Measurements from ENCODE around the gene CILP2.

DNA sequence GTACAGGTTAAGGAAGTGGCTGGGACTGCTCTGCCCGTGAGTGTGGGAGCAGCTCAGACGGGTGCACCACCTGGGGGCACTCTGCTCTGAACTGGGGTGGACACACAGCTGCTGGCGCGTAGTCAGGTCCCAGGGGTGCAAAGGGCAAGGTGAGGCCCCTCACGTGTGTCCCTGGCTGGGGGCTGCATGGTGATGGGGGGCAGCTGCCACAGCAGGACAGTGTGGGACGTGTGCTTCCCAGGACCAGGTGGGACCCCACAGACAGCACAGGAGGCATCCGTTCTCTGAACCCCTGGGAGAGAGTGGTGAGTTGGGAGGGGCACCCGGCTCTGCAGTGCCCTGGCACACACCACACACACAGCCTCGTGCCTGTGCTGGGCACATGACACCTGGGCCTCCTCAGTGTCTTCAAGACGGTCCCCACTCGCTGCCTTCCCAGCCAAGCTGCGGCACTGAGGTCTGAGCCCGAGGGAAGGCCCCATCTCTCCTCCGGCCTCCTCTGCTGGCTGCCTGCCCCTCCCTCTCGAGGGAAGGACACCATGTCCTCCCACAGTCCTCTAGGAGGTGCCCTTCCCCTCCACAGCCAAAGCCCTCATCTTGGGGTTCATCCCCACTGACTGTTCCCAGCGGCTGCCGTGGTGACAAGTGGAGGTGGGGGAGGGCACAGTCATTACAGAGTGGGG is 24.7 kb downstream of the CILP2 start:
- TF ChIP-seq, protein P1, sequence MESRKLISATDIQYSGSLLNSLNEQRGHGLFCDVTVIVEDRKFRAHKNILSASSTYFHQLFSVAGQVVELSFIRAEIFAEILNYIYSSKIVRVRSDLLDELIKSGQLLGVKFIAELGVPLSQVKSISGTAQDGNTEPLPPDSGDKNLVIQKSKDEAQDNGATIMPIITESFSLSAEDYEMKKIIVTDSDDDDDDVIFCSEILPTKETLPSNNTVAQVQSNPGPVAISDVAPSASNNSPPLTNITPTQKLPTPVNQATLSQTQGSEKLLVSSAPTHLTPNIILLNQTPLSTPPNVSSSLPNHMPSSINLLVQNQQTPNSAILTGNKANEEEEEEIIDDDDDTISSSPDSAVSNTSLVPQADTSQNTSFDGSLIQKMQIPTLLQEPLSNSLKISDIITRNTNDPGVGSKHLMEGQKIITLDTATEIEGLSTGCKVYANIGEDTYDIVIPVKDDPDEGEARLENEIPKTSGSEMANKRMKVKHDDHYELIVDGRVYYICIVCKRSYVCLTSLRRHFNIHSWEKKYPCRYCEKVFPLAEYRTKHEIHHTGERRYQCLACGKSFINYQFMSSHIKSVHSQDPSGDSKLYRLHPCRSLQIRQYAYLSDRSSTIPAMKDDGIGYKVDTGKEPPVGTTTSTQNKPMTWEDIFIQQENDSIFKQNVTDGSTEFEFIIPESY (IDR thresholded peaks at IDR 0.05) = no peak
- TF ChIP-seq, protein P2, sequence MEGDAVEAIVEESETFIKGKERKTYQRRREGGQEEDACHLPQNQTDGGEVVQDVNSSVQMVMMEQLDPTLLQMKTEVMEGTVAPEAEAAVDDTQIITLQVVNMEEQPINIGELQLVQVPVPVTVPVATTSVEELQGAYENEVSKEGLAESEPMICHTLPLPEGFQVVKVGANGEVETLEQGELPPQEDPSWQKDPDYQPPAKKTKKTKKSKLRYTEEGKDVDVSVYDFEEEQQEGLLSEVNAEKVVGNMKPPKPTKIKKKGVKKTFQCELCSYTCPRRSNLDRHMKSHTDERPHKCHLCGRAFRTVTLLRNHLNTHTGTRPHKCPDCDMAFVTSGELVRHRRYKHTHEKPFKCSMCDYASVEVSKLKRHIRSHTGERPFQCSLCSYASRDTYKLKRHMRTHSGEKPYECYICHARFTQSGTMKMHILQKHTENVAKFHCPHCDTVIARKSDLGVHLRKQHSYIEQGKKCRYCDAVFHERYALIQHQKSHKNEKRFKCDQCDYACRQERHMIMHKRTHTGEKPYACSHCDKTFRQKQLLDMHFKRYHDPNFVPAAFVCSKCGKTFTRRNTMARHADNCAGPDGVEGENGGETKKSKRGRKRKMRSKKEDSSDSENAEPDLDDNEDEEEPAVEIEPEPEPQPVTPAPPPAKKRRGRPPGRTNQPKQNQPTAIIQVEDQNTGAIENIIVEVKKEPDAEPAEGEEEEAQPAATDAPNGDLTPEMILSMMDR (IDR thresholded peaks at IDR 0.05; ENCODE audit: low read depth, low read length, missing input control) = no peak
- TF ChIP-seq YY1 (IDR thresholded peaks at IDR 0.05) (no peak), RAD21 (IDR thresholded peaks at IDR 0.05) (no peak), SP1 (IDR thresholded peaks at IDR 0.05) (no peak)
- TF ChIP-seq, protein P3, sequence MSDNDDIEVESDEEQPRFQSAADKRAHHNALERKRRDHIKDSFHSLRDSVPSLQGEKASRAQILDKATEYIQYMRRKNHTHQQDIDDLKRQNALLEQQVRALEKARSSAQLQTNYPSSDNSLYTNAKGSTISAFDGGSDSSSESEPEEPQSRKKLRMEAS (IDR thresholded peaks at IDR 0.05) = no peak

Data from liver (tissue), 3 donors.